ENCODE data around the gene PDE3B. TPM values are rescaled to one million over a fixed set of nuclear protein-coding genes. Genes with fewer than 3 reads are reported as not detected.

PDE3B gene
- total RNA-seq, 1 experiment from 2014 or later, result 0.23 TPM

- ChIA-PET POLR2A (no interaction called here), CTCF (interaction anchor here (0.6 kb wide), 1 partner anchor 396 kb away, joined by 3 read pairs; no protein-coding TSS in a partner anchor)
- Mint-ChIP-seq H3K9me3 (ENCODE audit: unreplicated experiment) (no peaks in the 10 kb centered on the region), H3K36me3 (ENCODE audit: insufficient read depth, unreplicated experiment) (no peaks in the 10 kb centered on the region), H3K27me3 (ENCODE audit: insufficient read depth, unreplicated experiment) (peaks cover 9% of the 10 kb centered on the region), H3K4me1 (ENCODE audit: insufficient read depth, unreplicated experiment) (no peaks in the 10 kb centered on the region), H3K4me3 (ENCODE audit: unreplicated experiment) (no peak overlapping the region), H3K27ac (ENCODE audit: low read depth, unreplicated experiment) (no peak overlapping the region)
- TF ChIP-seq, protein P1, sequence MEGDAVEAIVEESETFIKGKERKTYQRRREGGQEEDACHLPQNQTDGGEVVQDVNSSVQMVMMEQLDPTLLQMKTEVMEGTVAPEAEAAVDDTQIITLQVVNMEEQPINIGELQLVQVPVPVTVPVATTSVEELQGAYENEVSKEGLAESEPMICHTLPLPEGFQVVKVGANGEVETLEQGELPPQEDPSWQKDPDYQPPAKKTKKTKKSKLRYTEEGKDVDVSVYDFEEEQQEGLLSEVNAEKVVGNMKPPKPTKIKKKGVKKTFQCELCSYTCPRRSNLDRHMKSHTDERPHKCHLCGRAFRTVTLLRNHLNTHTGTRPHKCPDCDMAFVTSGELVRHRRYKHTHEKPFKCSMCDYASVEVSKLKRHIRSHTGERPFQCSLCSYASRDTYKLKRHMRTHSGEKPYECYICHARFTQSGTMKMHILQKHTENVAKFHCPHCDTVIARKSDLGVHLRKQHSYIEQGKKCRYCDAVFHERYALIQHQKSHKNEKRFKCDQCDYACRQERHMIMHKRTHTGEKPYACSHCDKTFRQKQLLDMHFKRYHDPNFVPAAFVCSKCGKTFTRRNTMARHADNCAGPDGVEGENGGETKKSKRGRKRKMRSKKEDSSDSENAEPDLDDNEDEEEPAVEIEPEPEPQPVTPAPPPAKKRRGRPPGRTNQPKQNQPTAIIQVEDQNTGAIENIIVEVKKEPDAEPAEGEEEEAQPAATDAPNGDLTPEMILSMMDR (IDR thresholded peaks at IDR 0.05; ENCODE audit: unreplicated experiment), result no peak
- intact Hi-C loops (cut with micrococcal nuclease), result no loop called here
- no peak for DNase-seq (ENCODE audit: unreplicated experiment)
- no TSS peak for BruUV-seq (replicated peaks)
These were observed 25.5 kb upstream of the PDE3B start for GRCh38 chr11:14618060-14618459.

DNA sequence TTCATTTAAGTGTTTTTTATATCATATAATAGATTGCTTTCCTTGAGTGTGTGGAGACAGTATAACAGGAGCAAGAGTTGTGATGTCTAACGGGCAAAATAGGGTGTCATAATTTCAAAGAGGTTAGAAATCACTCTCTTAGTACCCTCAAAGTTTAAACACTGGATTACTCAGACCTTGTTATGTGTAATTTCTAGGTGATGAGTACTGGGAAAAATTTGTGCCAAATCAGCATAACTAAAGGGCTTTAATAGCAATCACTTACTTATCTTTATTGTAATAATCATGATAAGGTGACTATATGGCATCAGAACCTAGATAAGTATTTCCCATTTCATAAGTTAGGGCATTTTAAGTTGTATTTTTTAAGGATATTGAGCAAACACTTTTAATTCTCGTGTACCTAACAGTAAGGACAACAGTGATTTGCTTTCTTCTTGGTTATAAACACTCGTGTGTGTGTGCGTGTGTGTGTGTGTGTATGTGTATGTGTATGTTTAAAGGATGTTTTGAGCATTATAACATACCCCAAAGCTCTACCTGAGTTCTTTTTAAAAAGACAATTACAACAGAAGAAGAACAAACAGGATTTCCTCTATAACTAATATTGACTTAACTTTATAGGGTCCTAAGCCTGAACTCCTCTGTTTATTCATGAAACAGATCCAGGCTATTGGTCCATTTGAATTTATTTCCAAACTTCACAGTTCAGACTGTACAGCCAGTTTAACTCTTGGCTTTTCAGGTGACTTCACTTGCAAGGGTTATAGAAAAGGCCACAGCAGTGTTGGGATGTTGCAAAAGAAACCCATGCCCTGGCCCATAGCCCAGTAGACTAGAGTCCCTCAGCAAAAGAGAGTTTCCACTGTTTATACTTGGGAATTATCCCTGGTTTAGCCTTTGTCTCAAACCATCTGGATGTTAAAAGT lies 23.7 kb upstream of the PDE3B start:
- intact Hi-C loops (cut with micrococcal nuclease), result no loop called here
- TF ChIP-seq, protein P1 (IDR thresholded peaks at IDR 0.05; ENCODE audit: unreplicated experiment), result no peak
- H3K36me3 Mint-ChIP-seq (ENCODE audit: insufficient read depth, unreplicated experiment), result no peaks in the 10 kb centered on the region
- H3K4me3 Mint-ChIP-seq (ENCODE audit: unreplicated experiment), result no peak overlapping the region
- H3K27me3 Mint-ChIP-seq (ENCODE audit: insufficient read depth, unreplicated experiment), result peaks cover 4% of the 10 kb centered on the region
- H3K4me1 Mint-ChIP-seq (ENCODE audit: insufficient read depth, unreplicated experiment), result no peaks in the 10 kb centered on the region
- H3K27ac Mint-ChIP-seq (ENCODE audit: low read depth, unreplicated experiment), result no peak overlapping the region
- CTCF ChIA-PET, result no interaction called here
- H3K9me3 Mint-ChIP-seq (ENCODE audit: unreplicated experiment), result no peaks in the 10 kb centered on the region
- BruUV-seq (replicated peaks), result no TSS peak
- POLR2A ChIA-PET, result interaction anchor here (0.6 kb wide), 1 partner anchor 113 kb away, joined by 3 read pairs; no protein-coding TSS in a partner anchor
- DNase-seq (ENCODE audit: unreplicated experiment), result no peak

DNA sequence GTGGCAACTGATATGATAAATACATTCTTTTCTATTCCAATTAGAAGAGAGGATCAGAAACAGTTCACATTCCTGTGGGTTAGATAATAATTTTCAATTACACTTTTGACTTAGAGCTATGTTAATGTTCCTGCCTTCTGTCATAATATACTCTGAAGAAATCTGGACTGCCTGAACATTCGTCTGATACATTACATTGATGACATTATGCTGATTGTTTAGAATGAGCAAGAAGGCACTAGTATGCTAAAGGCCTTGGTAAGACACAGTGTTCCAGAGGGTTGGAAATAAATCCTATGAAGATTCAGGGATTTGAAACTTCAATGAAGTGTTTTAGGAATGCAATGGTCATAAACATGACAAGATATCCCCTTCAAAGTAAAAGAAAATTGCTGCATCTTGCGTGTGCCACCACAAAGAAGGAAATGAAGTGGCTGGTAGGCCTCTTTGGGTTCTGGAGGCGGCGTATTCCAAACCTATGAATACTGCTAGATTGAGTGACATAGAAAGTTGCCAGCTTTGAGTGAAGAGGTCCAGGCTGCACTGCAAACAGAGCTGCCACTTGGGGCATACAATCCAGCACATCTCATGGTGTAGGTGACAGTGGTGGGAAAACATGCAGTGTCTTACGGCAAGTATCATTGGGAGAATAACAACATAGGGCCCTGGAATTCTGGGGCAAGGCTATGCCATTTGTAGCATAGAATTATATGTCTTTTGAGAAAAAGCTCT lies 21.2 kb upstream of the PDE3B start:
- Mint-ChIP-seq H3K4me3 (ENCODE audit: unreplicated experiment) (no peak overlapping the region), H3K27me3 (ENCODE audit: insufficient read depth, unreplicated experiment) (peaks cover 10% of the 10 kb centered on the region), H3K27ac (ENCODE audit: low read depth, unreplicated experiment) (no peak overlapping the region), H3K9me3 (ENCODE audit: unreplicated experiment) (no peaks in the 10 kb centered on the region), H3K4me1 (ENCODE audit: insufficient read depth, unreplicated experiment) (no peaks in the 10 kb centered on the region), H3K36me3 (ENCODE audit: insufficient read depth, unreplicated experiment) (no peaks in the 10 kb centered on the region)
- TF ChIP-seq, protein P1 (IDR thresholded peaks at IDR 0.05; ENCODE audit: unreplicated experiment), result no peak
- POLR2A ChIA-PET, result interaction anchor here (0.5 to 0.6 kb wide), 2 partner anchors 10 to 101 kb away, joined by 3 read pairs; no protein-coding TSS in a partner anchor
- BruUV-seq (replicated peaks), result no TSS peak
- CTCF ChIA-PET, result no interaction called here
- DNase-seq (ENCODE audit: unreplicated experiment), result no peak
- intact Hi-C loops (cut with micrococcal nuclease), result no loop called here

GRCh38 chr11:14623036-14623435 lies 20.6 kb upstream of the PDE3B start:
- no peak overlapping the region for H3K27ac Mint-ChIP-seq (ENCODE audit: low read depth, unreplicated experiment)
- peaks cover 15% of the 10 kb centered on the region for H3K27me3 Mint-ChIP-seq (ENCODE audit: insufficient read depth, unreplicated experiment)
- no peaks in the 10 kb centered on the region for H3K9me3 Mint-ChIP-seq (ENCODE audit: unreplicated experiment)
- no peaks in the 10 kb centered on the region for H3K4me1 Mint-ChIP-seq (ENCODE audit: insufficient read depth, unreplicated experiment)
- BruUV-seq (replicated peaks), result no TSS peak
- intact Hi-C loops (cut with micrococcal nuclease), result no loop called here
- no peaks in the 10 kb centered on the region for H3K36me3 Mint-ChIP-seq (ENCODE audit: insufficient read depth, unreplicated experiment)
- ChIA-PET CTCF (no interaction called here), POLR2A (interaction anchor here (0.5 kb wide), 1 partner anchor 100 kb away, joined by 3 read pairs; no protein-coding TSS in a partner anchor)
- H3K4me3 Mint-ChIP-seq (ENCODE audit: unreplicated experiment), result no peak overlapping the region
- no peak for DNase-seq (ENCODE audit: unreplicated experiment)
- TF ChIP-seq, protein P1 (IDR thresholded peaks at IDR 0.05; ENCODE audit: unreplicated experiment), result no peak
